SIG-M5 (cell line): ENCODE measurements around the gene EDARADD.
"Not testable (repeated sequence)": the region's sequence is repeated elsewhere in the genome, so short reads cannot be mapped to it uniquely, and the experiment has no call there.

Experiments used
- DNase-seq: peaks from one replicate; lab custom pipeline; 2025; lab: John Stamatoyannopoulos, UW

Gene EDARADD

GRCh38 chr1:236438614-236439013 lies 44.5 kb downstream of the EDARADD start:
- DNase-seq, result no peak

GRCh38 chr1:236440373-236440772 lies 46.3 kb downstream of the EDARADD start:
- no peak for DNase-seq

- DNase-seq, result no peak
These were observed 56.7 kb downstream of the EDARADD start for GRCh38 chr1:236450779-236451178.

GRCh38 chr1:236451796-236452373 lies 57.8 kb downstream of the EDARADD start:
- no peak for DNase-seq

GRCh38 chr1:236455243-236455642 lies 61.2 kb downstream of the EDARADD start:
- DNase-seq, result no peak

- no peak for DNase-seq
These were observed 63.7 kb downstream of the EDARADD start for GRCh38 chr1:236457775-236458174.

- DNase-seq, result no peak
These were observed 64.9 kb downstream of the EDARADD start for GRCh38 chr1:236458996-236459395.

- DNase-seq, result no peak
These were observed 66.0 kb downstream of the EDARADD start for GRCh38 chr1:236460103-236460502.

GRCh38 chr1:236464197-236464596 lies 70.1 kb downstream of the EDARADD start:
- not testable (repeated sequence) for DNase-seq

GRCh38 chr1:236465231-236465958 lies 71.3 kb downstream of the EDARADD start:
- no peak for DNase-seq

- DNase-seq, result no peak
These were observed 71.8 kb downstream of the EDARADD start for GRCh38 chr1:236465959-236466303.

- DNase-seq, result no peak
These were observed 73.2 kb downstream of the EDARADD start for GRCh38 chr1:236467327-236467641.

GRCh38 chr1:236468625-236469024 lies 74.5 kb downstream of the EDARADD start:
- no peak for DNase-seq

- DNase-seq, result no peak
These were observed 75.4 kb downstream of the EDARADD start for GRCh38 chr1:236469466-236469865.

- DNase-seq, result no peak
These were observed 77.0 kb downstream of the EDARADD start for GRCh38 chr1:236471096-236471495.

- DNase-seq, result no peak
These were observed 77.6 kb downstream of the EDARADD start for GRCh38 chr1:236471653-236472052.

- DNase-seq, result no peak
These were observed 79.0 kb downstream of the EDARADD start for GRCh38 chr1:236472850-236473788.

GRCh38 chr1:236476019-236476418 lies 81.9 kb downstream of the EDARADD start:
- no peak for DNase-seq

GRCh38 chr1:236480758-236481436 lies 86.8 kb downstream of the EDARADD start:
- no peak for DNase-seq

GRCh38 chr1:236484310-236484971 lies 90.4 kb downstream of the EDARADD start:
- no peak for DNase-seq

GRCh38 chr1:236486356-236487002 lies 92.4 kb downstream of the EDARADD start:
- no peak for DNase-seq
